Pulmonary artery endothelial cell (primary cell): ENCODE data around the gene GNL3L. TPM values are rescaled to one million over a fixed set of nuclear protein-coding genes. Genes with fewer than 3 reads are reported as not detected.
"Not testable (repeated sequence)": the region's sequence is repeated elsewhere in the genome, so short reads cannot be mapped to it uniquely, and the experiment has no call there.

Source experiments
- DNase-seq: peaks from one replicate; pipeline ENCODE4 v3.0.0-alpha.2; 2011; ENCODE audit warnings: low read depth, low spot score
- total RNA-seq: library from RNA; depleted of rRNA; stranded (reverse); fragments of >200 nt; gene quantifications from 2 replicates; pipeline ENCODE4 v1.2.3, GENCODE V29; 2014

The GNL3L gene
- total RNA-seq, 1 donor from 2014 or later = 32.8 TPM

DNA sequence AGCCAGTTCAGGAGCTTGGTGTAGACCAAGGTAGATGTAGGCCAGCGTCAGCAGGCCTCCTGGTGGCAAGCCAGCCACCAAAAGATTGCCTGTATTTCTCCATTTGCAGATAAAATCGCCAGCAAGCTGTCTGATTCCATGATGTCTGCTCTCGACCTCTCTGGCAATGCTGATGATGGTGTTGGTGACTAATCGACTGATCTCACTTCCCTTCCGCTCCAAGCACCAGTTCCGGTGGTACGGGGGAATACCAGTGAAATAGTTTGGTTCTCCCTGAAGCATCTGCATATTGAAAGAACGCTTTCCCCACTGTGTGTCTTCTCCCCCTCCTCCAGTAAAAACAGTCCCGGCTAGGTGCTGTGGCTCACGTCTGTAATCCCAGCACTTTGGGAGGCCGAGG lies 30.4 kb downstream of the GNL3L start:
- peak; percentile 5 for DNase-seq

DNA sequence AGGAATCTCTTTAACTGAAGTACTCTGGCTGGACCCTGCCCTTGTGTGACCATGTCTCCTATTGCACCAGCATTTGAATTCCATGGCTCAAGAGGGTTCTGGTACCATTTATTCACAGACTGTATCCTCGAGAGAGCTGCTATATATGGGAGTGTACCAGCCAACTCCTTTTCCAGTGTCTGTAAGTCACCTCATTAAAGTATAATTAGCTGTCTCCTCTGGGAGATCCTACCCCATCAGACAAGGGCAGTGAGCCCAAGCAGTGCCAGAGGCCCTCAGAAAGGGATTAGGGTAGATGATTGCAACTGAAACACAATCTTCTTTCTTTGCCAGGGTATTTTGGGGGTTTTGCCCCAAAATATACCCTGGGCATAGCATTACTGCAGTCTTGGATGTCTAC lies 31.6 kb downstream of the GNL3L start:
- no peak for DNase-seq

DNA sequence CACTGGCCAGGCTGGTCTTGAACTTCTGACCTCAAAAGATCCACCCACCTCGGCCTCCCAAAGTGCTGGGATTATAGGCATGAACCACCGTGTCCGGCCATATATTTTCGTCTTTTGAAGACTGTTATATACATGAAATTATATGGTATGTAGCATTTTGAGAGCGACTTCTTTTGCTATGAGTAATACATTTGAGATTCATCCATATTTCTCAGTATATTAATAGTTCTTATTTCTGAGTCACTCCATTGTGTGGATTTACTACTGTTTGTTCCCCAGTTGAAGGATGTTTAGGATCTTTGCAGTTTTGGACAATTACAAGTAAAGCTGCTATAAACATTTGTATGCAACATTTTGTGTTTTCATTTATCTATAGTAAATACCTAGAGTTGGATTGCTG lies 34.9 kb downstream of the GNL3L start:
- DNase-seq = no peak

DNA sequence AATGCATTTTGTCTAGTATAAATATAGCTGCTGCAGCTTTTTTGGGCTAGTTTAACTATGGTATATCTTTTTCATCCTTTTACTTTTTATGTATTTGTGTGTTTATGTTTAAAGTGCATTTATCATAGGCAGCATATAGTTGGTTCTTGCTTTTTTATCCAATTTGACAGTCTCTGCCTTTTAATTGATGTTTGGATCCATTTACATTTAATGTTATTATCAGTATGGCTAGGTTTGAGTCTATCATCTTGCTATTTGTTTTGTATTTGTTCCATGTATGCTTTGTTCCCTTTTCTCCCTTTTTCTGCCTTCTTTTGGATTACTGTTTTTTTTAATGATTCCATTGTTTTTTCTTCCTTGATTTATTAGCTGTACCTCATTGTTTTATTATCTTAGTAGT lies 40.3 kb downstream of the GNL3L start:
- no peak for DNase-seq

DNA sequence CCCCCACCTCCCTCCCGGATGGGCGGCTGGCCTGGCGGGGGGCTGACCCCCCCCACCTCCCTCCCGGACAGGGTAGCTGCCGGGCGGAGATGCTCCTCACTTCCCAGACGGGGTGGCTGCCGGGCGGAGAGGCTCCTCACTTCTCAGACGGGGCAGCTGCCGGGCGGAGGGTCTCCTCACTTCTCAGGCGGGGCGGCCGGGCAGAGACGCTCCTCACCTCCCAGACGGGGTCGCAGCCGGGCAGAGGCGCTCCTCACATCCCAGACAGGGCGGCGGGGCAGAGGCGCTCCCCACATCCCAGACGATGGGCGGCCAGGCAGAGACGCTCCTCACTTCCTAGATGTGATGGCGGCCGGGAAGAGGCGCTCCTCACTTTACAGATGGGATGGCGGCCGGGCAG lies 42.6 kb downstream of the GNL3L start:
- DNase-seq = not testable (repeated sequence)

DNA sequence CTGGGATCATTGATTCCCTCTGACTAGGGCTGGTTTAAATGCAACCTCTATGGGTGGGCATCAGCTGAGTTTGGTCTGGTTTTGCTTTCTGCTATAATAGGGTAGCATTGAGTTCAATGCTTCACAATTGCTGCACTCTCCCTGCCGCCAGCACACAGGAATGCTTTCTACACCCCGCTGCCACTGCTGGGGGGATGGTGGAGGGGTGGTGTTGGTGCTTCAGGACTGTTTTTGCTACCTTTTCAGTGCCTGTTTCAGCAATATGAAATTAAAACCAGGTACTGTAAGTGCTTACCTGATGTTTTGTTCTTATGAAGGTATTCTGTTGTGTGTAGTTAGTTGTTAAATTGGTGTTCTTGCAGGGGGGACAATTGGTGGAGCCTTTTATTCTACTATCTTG lies 67.7 kb downstream of the GNL3L start:
- no peak for DNase-seq

DNA sequence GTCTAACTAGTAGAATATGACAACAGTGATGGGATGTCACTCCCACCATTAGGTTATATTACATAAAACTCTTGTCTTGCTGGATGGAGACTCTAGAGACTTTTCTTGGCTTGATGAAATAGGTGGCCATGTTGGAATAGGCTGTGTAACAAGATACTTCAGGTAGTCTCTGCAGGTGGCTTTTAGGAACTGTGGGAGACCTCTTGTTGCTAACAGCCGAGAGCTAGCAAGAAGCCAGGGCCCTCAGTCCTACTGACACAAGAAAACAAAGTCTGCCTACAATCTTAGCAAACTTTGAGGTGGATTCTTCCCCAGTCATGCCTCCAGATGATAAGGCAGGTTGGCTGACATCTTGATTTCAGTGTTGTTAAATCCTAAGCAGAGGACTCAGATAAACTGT lies 72.5 kb downstream of the GNL3L start:
- no peak for DNase-seq

Other genes starting within 250 kb of the GNL3L start
- gene WNK3, start 172.2 kb upstream of the GNL3L start, total RNA-seq = 0.59 and 2.3 TPM in 2 replicates
- 17.5 and 20.8 TPM in 2 replicates for gene TSR2, start 89.8 kb upstream of the GNL3L start, total RNA-seq
- 2.3 and 2.7 TPM in 2 replicates for gene FGD1, start 34.0 kb upstream of the GNL3L start, total RNA-seq